ENCODE data around the gene REC8. TPM values are rescaled to one million over a fixed set of nuclear protein-coding genes. Genes with fewer than 3 reads are reported as not detected.

Gene REC8
- total and polyA plus RNA-seq, 9 donors: 4.9 to 75.4 (median 8.1) TPM

- Histone ChIP-seq H3K4me3 (no peak overlapping the region), H3K27ac (no peak overlapping the region), H3K36me3 (no peaks in the 10 kb centered on the region), H3K4me1 (ENCODE audit: insufficient read depth) (peaks cover 7% of the 10 kb centered on the region), H3K9me3 (no peaks in the 10 kb centered on the region), H3K27me3 (no peaks in the 10 kb centered on the region)
- 91 to 98% (median 94%) methylated on average over 2 of the region's 2 CpGs for WGBS, 3 donors
- TF ChIP-seq EP300 (IDR thresholded peaks at IDR 0.05) (no peak), POLR2A (IDR thresholded peaks at IDR 0.05) (no peak)
- TF ChIP-seq, protein P1, sequence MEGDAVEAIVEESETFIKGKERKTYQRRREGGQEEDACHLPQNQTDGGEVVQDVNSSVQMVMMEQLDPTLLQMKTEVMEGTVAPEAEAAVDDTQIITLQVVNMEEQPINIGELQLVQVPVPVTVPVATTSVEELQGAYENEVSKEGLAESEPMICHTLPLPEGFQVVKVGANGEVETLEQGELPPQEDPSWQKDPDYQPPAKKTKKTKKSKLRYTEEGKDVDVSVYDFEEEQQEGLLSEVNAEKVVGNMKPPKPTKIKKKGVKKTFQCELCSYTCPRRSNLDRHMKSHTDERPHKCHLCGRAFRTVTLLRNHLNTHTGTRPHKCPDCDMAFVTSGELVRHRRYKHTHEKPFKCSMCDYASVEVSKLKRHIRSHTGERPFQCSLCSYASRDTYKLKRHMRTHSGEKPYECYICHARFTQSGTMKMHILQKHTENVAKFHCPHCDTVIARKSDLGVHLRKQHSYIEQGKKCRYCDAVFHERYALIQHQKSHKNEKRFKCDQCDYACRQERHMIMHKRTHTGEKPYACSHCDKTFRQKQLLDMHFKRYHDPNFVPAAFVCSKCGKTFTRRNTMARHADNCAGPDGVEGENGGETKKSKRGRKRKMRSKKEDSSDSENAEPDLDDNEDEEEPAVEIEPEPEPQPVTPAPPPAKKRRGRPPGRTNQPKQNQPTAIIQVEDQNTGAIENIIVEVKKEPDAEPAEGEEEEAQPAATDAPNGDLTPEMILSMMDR (IDR thresholded peaks at IDR 0.05): no peak
- intact Hi-C loops (cut with DNase I): no loop called here
- no peak for DNase-seq
These were observed 38.9 kb upstream of the REC8 start for GRCh38 chr14:24132976-24133375.

DNA sequence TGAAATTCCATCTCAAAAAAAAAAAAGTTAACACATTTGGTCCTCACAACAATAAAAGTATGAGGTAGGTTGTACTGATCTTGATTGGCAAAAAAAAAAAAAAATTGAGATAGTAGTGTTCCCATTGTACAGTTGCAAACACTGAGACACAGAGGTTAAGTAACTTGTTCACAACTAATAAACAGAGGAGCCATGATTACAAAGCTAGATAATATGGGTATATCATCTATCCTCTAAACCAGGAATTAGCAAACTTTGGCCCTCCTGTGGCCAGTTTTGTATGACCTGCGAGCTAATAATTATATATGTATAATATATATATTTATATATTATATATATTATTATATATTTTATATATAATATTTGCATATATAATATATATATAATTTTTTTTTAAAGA is 38.1 kb upstream of the REC8 start:
- H3K9me3 ChIP-seq: no peaks in the 10 kb centered on the region
- H3K4me3 ChIP-seq: no peak overlapping the region
- no peak for DNase-seq
- TF ChIP-seq POLR2A (IDR thresholded peaks at IDR 0.05): no peak
- no peak for TF ChIP-seq EP300 (IDR thresholded peaks at IDR 0.05)
- TF ChIP-seq, protein P1 (IDR thresholded peaks at IDR 0.05): no peak
- no peak overlapping the region for H3K27ac ChIP-seq
- WGBS, 3 donors: 90 to 94% (median 93%) methylated on average over 1 of the region's 1 CpG
- H3K4me1 ChIP-seq (ENCODE audit: insufficient read depth): peaks cover 7% of the 10 kb centered on the region
- H3K27me3 ChIP-seq: no peaks in the 10 kb centered on the region
- intact Hi-C loops (cut with DNase I): no loop called here
- no peaks in the 10 kb centered on the region for H3K36me3 ChIP-seq

DNA sequence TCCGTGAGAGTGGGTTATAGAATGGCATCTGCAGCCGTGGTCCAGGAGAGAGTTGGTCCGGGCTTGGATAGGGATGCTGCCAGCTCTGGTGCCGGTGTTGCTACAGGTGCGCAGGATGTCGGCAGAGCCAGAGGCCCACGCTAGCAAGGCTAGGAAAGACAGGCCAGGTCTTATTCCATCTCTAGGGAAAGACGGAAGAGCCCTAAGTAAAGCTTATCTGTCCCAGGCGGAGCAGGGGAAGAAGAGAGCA is 36.4 kb upstream of the REC8 start:
- no peak for DNase-seq
- 2 to 4% (median 2%) methylated on average over 9 of the region's 9 CpGs for WGBS, 3 donors
- intact Hi-C loops (cut with DNase I): no loop called here
- H3K36me3 ChIP-seq: no peaks in the 10 kb centered on the region
- peak overlapping the region in 1 of 2 donors; percentile 43 for H3K27ac ChIP-seq
- H3K4me3 ChIP-seq: peak overlapping the region; percentile 83
- no peaks in the 10 kb centered on the region for H3K9me3 ChIP-seq
- H3K4me1 ChIP-seq (ENCODE audit: insufficient read depth): peaks cover 11% of the 10 kb centered on the region
- TF ChIP-seq, protein P1 (IDR thresholded peaks at IDR 0.05): no peak
- no peak for TF ChIP-seq EP300 (IDR thresholded peaks at IDR 0.05)
- TF ChIP-seq POLR2A (IDR thresholded peaks at IDR 0.05): no peak
- no peaks in the 10 kb centered on the region for H3K27me3 ChIP-seq

DNA sequence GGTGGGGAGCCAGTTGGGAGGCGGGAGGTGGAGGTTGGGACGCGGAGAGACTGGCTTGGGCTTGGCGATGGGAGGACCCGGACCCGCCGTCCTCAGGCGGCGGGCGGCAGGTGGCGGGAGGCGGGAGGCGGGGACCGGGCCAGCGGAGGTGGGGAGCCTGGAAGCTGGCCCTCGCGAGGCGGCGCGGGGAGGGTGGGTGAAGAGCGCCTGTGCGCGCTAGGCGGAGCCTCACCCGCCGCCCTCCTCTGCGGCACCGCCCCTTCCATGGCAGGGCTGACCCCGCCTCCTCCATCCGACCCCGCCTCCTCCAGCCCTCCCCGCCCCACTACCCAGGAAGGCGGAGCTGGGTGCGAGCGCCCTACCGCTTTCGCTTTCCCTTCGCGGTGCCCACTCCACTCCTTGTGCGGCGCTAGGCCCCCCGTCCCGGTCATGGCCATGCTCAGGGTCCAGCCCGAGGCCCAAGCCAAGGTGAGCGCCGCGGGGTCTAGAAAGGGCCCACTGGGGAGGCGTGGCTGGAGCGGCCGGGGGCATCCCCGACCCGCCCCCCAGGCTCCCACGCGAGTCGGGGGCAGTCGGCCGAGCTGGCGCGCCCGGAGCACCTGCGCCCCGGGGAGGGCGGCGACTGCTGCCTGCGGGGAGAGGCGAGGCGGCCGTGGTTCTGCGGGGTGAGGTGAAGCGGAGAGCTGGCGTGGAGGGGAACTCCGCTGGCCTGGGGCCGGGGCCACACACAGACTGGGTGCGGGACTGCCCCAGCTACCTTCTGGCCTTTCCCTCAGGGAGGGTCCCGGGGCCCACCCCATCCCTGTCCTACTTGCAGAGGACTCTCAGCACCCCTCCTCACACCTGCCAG is 35.8 kb upstream of the REC8 start, which contains the start of gene PSME1:
Gene PSME1, plus strand, starts transcription at position 361 of the 850 bp plus-strand sequence. Its CDS starts 69 bp downstream, at position 430.
- Histone ChIP-seq H3K4me3 (peak within 1 kb of the TSS; percentile 83), H3K36me3 (no peaks in the 10 kb centered on the region), H3K27me3 (no peaks in the 10 kb centered on the region), H3K9me3 (no peaks in the 10 kb centered on the region), H3K27ac (peak within 1 kb of the TSS; percentile 88 to 92), H3K4me1 (ENCODE audit: insufficient read depth) (peaks cover 11% of the 10 kb centered on the region)
- 0 to 2% (median 0%) methylated on average over 39 to 75 of the region's 75 CpGs for WGBS, 3 donors
- TF ChIP-seq, protein P1 (IDR thresholded peaks at IDR 0.05): no peak
- peak; percentile 66 for TF ChIP-seq POLR2A (IDR thresholded peaks at IDR 0.05)
- peak; percentile 94 to 96 (median 95) for DNase-seq
- intact Hi-C loops (cut with DNase I): no loop called here

Measured in ovary (tissue), 9 donors.